ENCODE results near the gene OOEP.

DNA sequence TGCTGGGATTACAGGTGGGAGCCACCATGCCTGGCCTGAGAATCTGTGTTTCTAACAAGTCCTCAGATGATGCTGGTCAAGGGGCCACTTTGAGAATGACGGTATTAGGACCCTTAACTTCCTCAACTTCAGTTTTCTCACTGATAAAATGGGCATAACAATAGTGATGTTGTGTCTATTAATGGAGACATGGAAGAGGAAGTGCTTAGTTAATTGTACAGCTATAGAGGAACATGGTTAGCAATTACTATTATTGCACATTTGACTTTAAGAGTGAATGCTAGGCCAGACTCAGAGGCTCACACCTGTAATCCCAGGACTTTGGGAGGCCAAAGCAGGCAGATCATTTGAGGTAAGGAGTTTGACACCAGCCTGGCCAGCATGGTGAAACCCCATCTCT is 28.4 kb downstream of the OOEP start:
- no peak for TF ChIP-seq FOXM1 (IDR thresholded peaks at IDR 0.05; ENCODE audit: borderline replicate concordance, low read depth)
- no peak for TF ChIP-seq RAD21 (IDR thresholded peaks at IDR 0.05; ENCODE audit: low read depth)
- TF ChIP-seq TCF12 (IDR thresholded peaks at IDR 0.05; ENCODE audit: low read depth): no peak
- no peak for TF ChIP-seq CEBPB (IDR thresholded peaks at IDR 0.05)
- no peak for TF ChIP-seq EGR1 (IDR thresholded peaks at IDR 0.05)
- TF ChIP-seq, protein P1, sequence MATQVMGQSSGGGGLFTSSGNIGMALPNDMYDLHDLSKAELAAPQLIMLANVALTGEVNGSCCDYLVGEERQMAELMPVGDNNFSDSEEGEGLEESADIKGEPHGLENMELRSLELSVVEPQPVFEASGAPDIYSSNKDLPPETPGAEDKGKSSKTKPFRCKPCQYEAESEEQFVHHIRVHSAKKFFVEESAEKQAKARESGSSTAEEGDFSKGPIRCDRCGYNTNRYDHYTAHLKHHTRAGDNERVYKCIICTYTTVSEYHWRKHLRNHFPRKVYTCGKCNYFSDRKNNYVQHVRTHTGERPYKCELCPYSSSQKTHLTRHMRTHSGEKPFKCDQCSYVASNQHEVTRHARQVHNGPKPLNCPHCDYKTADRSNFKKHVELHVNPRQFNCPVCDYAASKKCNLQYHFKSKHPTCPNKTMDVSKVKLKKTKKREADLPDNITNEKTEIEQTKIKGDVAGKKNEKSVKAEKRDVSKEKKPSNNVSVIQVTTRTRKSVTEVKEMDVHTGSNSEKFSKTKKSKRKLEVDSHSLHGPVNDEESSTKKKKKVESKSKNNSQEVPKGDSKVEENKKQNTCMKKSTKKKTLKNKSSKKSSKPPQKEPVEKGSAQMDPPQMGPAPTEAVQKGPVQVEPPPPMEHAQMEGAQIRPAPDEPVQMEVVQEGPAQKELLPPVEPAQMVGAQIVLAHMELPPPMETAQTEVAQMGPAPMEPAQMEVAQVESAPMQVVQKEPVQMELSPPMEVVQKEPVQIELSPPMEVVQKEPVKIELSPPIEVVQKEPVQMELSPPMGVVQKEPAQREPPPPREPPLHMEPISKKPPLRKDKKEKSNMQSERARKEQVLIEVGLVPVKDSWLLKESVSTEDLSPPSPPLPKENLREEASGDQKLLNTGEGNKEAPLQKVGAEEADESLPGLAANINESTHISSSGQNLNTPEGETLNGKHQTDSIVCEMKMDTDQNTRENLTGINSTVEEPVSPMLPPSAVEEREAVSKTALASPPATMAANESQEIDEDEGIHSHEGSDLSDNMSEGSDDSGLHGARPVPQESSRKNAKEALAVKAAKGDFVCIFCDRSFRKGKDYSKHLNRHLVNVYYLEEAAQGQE (IDR thresholded peaks at IDR 0.05; ENCODE audit: low read depth): no peak
- no peak for TF ChIP-seq TAF1 (IDR thresholded peaks at IDR 0.05; ENCODE audit: low read depth)
- TF ChIP-seq, protein P2, sequence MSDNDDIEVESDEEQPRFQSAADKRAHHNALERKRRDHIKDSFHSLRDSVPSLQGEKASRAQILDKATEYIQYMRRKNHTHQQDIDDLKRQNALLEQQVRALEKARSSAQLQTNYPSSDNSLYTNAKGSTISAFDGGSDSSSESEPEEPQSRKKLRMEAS (IDR thresholded peaks at IDR 0.05): no peak
- no peak for TF ChIP-seq NFIC (IDR thresholded peaks at IDR 0.05)
- TF ChIP-seq TEAD4 (IDR thresholded peaks at IDR 0.05): no peak
- TF ChIP-seq, protein P3, sequence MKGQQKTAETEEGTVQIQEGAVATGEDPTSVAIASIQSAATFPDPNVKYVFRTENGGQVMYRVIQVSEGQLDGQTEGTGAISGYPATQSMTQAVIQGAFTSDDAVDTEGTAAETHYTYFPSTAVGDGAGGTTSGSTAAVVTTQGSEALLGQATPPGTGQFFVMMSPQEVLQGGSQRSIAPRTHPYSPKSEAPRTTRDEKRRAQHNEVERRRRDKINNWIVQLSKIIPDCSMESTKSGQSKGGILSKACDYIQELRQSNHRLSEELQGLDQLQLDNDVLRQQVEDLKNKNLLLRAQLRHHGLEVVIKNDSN (IDR thresholded peaks at IDR 0.05): no peak
- TF ChIP-seq YY1 (IDR thresholded peaks at IDR 0.05; ENCODE audit: low read depth): no peak

Measured in Ishikawa (cell line).